IPS-20b (cell line): Measurements from ENCODE around the gene AKAP8L.
"Not testable (repeated sequence)": the region's sequence is repeated elsewhere in the genome, so short reads cannot be mapped to it uniquely, and the experiment has no call there.

Source experiments
- H3K27ac ChIP-seq: one replicate; pipeline ENCODE4 v1.5.1; 2013; ENCODE audit warnings: low read length
- H3K27me3 ChIP-seq: 2 replicates; pipeline ENCODE4 v1.6.1; 2013; ENCODE audit warnings: mild to moderate bottlenecking, low read length, inconsistent platforms; ENCODE audit not compliant: insufficient read depth
- H3K36me3 ChIP-seq: 2 replicates; pipeline ENCODE4 v1.6.1; 2013; ENCODE audit warnings: low read depth, mild to moderate bottlenecking, inconsistent platforms, low read length, moderate library complexity; ENCODE audit not compliant: insufficient read depth
- H3K4me1 ChIP-seq: 2 replicates; pipeline ENCODE4 v1.6.1; 2013; ENCODE audit warnings: mild to moderate bottlenecking, control low read depth, inconsistent platforms, low read length, moderate library complexity; ENCODE audit not compliant: insufficient read depth
- H3K4me3 ChIP-seq: 2 replicates; pipeline ENCODE4 v1.5.1; 2013; ENCODE audit warnings: mild to moderate bottlenecking, low read length, inconsistent platforms
- H3K9ac ChIP-seq: 2 replicates; pipeline ENCODE4 v1.6.1; 2013; ENCODE audit warnings: low read depth, mild to moderate bottlenecking, inconsistent platforms, low read length, moderate library complexity
- H3K9me3 ChIP-seq: 2 replicates; pipeline ENCODE4 v1.6.1; 2013; ENCODE audit warnings: mild to moderate bottlenecking, low read depth, low read length, inconsistent platforms; ENCODE audit not compliant: insufficient read depth

AKAP8L gene

DNA sequence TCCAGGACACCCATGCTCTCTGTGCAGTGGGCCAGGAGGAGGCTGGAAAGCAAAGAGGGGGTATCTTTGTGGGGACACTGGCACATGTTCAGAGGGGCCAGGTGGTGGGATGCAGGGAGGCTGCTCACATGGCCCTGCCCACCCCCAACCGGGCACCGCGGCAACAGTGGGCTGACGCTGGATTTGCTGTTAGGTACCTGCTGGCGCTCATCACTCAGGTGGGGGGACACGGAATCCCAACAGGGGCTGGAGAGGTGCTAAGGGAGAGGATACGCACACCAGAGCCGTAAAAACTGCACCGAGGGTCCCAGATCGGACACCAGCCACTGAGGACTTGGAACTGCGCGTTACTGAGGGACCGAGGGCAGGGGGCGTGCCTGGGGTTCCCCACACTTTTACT, 19.2 kb downstream of the AKAP8L start:
- Histone ChIP-seq H3K9ac (no peak overlapping the region), H3K27me3 (no peaks in the 10 kb centered on the region), H3K9me3 (no peaks in the 10 kb centered on the region), H3K4me3 (no peak overlapping the region), H3K4me1 (no peaks in the 10 kb centered on the region), H3K36me3 (peaks cover 97% of the 10 kb centered on the region), H3K27ac (no peak overlapping the region)

DNA sequence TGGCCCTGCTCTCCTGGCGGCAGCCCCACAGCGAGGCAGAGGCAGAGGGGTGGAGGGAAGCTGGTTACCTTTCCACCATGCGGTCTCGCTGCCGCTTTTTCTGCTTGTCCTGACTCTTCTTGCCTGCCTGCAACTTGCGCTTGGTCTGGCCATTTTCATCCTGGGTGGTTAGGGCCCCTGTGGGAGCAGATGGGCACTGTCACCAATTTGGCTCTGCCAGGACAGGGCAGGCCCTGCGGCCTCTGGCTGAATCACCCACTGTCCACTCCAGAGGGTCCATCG, 19.6 kb downstream of the AKAP8L start:
- Histone ChIP-seq H3K27ac (no peak overlapping the region), H3K27me3 (no peaks in the 10 kb centered on the region), H3K36me3 (peaks cover 97% of the 10 kb centered on the region), H3K9ac (no peak overlapping the region), H3K4me3 (no peak overlapping the region), H3K4me1 (no peaks in the 10 kb centered on the region), H3K9me3 (no peaks in the 10 kb centered on the region)

DNA sequence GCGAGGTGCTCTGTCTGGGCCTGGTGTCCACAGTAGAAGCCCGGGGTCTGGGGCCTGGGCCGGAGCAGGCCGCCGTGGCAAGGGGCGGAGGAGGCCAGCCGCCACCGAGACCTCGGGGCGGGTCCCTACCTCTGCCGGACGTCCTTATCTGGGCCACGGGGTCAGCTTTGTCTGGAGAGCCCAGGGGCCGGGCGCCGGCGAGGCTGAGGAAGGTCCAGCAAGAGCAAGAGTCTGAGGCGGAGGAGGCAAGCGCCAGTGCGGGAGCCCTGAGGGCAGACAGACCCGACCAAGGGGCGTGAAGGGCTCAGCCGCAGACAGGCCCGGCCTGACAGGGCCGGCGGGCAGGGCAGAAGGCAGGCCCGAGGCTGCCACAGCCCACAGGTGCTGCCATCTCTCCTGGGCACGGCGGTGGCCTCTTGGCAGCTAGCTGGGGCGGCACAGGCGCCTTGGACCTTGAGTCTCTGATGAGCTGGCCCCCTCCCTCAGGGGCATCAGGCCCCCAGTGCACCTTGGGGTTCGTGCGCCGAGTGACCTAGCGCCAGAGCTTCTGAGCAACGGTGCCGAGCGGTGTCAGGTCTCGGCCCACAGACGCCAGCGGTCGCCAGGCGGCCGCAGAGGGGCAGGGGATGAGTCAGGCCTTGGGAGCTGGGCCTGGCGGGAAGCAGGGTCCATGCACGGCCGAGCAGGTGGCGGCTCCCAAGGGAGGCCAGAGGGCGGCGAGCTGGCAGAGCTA, 20.1 kb downstream of the AKAP8L start:
- no peaks in the 10 kb centered on the region for H3K9me3 ChIP-seq
- no peaks in the 10 kb centered on the region for H3K4me1 ChIP-seq
- H3K9ac ChIP-seq, result no peak overlapping the region
- no peak overlapping the region for H3K27ac ChIP-seq
- H3K36me3 ChIP-seq, result peaks cover 97% of the 10 kb centered on the region
- no peak overlapping the region for H3K4me3 ChIP-seq
- H3K27me3 ChIP-seq, result no peaks in the 10 kb centered on the region

DNA sequence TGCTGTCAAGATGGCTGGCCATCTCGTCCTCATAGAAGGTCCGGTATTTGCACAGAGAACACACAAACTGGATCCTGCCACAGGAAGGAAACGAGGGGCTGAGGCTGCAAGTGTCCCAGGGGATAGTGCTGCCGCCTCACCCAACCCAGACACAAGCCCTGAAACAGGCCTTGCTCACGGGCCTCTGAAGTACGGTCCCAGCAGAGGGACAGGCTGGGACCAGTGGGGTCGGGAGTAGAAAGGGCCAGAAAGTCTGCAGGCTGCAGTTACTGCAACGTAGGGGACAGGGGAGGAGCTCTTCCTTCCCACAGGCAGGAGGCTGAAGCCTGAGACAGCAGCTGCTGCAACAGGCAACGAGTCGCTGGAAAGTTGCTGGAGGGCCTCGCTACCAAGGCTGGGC, 21.0 kb downstream of the AKAP8L start:
- no peak overlapping the region for H3K27ac ChIP-seq
- no peaks in the 10 kb centered on the region for H3K4me1 ChIP-seq
- no peak overlapping the region for H3K9ac ChIP-seq
- no peak overlapping the region for H3K4me3 ChIP-seq
- H3K27me3 ChIP-seq, result no peaks in the 10 kb centered on the region
- H3K36me3 ChIP-seq, result peaks cover 97% of the 10 kb centered on the region
- H3K9me3 ChIP-seq, result no peaks in the 10 kb centered on the region

DNA sequence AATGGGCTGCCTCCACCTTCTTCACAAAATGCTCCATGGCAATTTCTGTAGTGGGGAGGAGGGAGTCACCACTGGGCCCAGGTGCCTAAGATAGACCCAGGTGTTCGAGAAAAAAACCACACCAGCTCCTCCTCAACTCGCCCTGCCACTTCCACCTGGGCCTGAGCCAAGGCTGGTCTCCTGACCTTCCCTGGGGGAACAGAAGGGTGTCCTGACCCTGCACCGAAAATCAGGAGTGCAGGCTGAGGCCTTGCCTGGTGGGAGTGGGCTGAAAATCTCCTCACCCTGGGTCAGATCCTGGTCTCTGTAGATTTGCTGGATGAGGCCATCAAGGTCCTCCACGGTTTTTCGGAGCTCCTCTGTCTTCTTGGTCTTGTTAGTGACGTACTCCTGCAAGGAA, 21.6 kb downstream of the AKAP8L start:
- Histone ChIP-seq H3K27me3 (no peaks in the 10 kb centered on the region), H3K4me3 (no peak overlapping the region), H3K9me3 (no peaks in the 10 kb centered on the region), H3K9ac (no peak overlapping the region), H3K36me3 (peaks cover 94% of the 10 kb centered on the region), H3K27ac (no peak overlapping the region), H3K4me1 (no peaks in the 10 kb centered on the region)

DNA sequence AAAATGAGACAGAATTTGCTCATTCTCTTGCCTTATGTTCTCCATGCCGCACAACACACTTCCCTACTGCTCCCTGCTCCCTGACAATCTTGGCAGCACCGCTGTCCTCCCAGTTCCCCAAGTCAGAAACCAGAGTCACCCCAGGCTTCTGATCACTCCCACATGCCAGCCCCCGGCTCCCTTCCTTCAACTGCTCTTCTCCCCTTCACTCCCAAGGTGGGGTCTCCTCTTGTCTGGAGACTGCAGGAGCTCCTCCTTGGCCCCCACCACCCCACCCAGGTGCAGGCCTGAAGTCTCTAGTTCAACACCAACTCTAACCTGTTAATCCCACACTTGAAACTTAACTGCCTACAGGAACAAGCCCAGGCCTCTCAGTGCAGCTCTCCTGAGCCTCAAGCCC, 22.4 kb downstream of the AKAP8L start:
- H3K36me3 ChIP-seq, result peaks cover 93% of the 10 kb centered on the region
- H3K4me3 ChIP-seq, result no peak overlapping the region
- H3K9me3 ChIP-seq, result no peaks in the 10 kb centered on the region
- no peaks in the 10 kb centered on the region for H3K27me3 ChIP-seq
- no peaks in the 10 kb centered on the region for H3K4me1 ChIP-seq
- no peak overlapping the region for H3K9ac ChIP-seq
- no peak overlapping the region for H3K27ac ChIP-seq

DNA sequence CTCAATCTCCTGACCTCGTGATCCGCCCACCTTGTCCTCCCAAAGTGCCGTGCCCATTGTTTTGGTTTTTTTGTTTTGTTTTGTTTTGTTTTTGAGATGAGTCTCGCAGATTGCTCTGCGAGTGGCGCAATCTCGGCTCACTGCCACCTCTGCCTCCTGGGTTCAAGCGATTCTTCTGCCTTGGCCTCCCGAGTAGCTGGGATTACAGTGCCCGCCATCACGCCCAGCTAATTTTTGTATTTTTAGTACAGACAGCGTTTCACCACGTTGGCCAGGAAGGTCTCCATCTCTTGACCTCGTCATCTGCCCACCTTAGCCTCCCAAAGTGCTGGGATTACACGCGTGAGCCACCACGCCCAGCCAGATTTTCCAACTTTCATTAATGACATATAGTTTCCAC, 23.5 kb downstream of the AKAP8L start:
- H3K4me1 ChIP-seq, H3K9me3 ChIP-seq, H3K4me3 ChIP-seq, H3K27ac ChIP-seq, H3K9ac ChIP-seq, H3K27me3 ChIP-seq: not testable (repeated sequence)
- H3K36me3 ChIP-seq, result peaks cover 88% of the 10 kb centered on the region

DNA sequence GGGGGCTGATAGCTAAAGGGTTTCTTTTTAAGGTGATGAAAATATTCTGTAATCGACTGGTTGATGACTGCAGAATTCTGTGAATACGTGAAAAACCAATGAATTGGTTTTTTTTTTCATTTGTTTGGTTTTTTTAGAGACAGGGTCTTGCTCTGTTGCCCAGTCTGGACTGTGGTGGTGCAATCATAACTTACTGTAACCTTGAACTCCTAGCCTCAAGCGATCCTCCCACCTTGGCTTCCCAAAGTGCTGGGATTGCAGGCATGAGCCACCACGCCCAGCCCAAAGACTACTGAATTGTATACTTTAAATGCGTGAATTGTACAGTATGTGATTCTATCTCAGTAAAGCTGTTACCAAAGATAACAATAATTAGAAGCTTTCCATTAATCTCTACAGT, 24.4 kb downstream of the AKAP8L start:
- Histone ChIP-seq H3K4me3 (no peak overlapping the region), H3K36me3 (peaks cover 88% of the 10 kb centered on the region), H3K9ac (no peak overlapping the region), H3K27ac (no peak overlapping the region), H3K27me3 (no peaks in the 10 kb centered on the region), H3K9me3 (no peaks in the 10 kb centered on the region), H3K4me1 (no peaks in the 10 kb centered on the region)

DNA sequence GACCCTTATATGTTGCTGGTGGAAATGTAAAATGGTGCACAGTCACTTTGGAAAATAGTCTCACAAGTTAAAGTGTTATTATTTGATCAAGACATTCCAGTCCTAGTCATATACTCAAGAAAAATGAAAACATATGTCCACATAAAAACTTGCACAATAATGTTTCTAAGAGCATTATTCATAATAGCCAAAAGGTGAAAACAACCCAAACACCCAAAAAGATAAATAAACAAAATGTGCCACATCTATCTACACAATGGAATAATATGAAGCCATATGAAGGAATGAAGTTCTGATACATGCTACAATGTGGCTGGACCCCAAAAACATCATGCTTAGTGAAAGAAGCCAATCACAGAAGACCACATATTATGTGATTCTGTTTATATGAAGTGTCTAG, 24.8 kb downstream of the AKAP8L start:
- H3K4me1 ChIP-seq, result no peaks in the 10 kb centered on the region
- H3K9ac ChIP-seq, result no peak overlapping the region
- H3K27ac ChIP-seq, result no peak overlapping the region
- no peaks in the 10 kb centered on the region for H3K9me3 ChIP-seq
- no peaks in the 10 kb centered on the region for H3K27me3 ChIP-seq
- H3K4me3 ChIP-seq, result no peak overlapping the region
- H3K36me3 ChIP-seq, result peaks cover 84% of the 10 kb centered on the region

DNA sequence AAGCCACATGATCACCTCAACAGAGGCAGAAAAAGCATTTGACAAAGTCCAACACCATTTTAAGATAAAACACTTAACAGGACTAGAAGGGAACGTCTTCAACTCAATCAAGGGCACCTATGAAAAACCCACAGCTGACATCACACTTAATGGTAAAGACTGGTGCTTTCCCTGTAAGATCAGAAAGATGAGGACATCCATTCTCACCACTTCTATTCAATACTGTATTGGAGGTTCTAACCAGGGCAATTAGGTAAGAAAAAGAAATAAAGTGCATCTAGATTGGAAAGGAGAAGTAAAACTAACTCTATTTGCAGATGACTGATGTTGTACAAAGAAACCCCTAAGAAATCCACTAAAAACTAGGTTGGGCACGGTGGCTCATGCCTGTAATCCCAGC, 28.0 kb downstream of the AKAP8L start:
- H3K27ac ChIP-seq, result no peak overlapping the region
- no peaks in the 10 kb centered on the region for H3K9me3 ChIP-seq
- no peaks in the 10 kb centered on the region for H3K4me1 ChIP-seq
- H3K4me3 ChIP-seq, result no peak overlapping the region
- H3K9ac ChIP-seq, result no peak overlapping the region
- no peaks in the 10 kb centered on the region for H3K27me3 ChIP-seq
- peaks cover 64% of the 10 kb centered on the region for H3K36me3 ChIP-seq

DNA sequence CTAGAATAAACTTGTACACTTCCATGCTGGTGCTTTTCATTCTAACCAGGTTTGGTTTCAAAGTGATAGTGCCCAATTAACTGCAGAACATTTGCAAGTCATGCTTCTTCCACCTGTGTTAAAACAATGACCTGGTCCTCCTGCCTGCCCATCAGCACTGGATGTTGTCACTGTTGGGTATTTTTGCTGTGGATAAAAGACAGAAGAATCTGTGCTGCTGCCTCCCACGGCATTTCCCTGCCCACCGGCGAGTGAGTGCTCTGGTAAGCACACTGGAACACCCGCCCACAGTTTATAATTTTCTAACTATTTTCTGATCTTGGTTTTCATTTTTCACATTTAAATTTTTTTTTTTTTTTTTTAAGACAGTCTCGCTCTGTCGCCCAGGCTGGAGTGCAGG, 36.9 kb downstream of the AKAP8L start:
- Histone ChIP-seq H3K9ac (0 out of 2 replicates have a peak overlapping the region, but pooled peaks have one; percentile 61), H3K27ac (no peak overlapping the region)

DNA sequence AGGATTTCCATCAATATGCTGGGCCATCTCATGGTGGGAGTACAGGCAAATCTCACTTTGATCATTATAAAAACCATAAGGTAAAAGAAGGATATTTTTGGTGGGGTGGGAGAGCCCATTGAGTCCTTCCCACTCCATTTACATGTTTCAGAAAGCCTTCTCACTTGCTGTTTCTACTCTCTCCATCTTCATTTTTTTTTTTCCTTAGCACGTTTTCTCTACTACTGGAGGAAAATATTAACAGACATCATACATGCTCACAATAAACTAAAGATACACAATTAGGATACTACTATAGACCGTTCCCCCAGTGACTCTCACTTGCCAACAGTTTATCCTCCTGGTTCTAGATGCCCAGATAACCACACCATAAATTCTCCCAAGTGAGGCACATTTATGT, 37.4 kb downstream of the AKAP8L start:
- Histone ChIP-seq H3K27me3 (no peaks in the 10 kb centered on the region), H3K9ac (peak overlapping the region; percentile 61; the same call in 1 of the 2 replicates), H3K36me3 (peaks cover 17% of the 10 kb centered on the region), H3K4me1 (no peaks in the 10 kb centered on the region; the same call in 1 of the 2 replicates), H3K27ac (no peak overlapping the region), H3K4me3 (peak overlapping the region; percentile 82), H3K9me3 (no peaks in the 10 kb centered on the region)

More for the DNA sequence above, 36.9 kb downstream of the AKAP8L start:
- Histone ChIP-seq H3K4me1 (no peaks in the 10 kb centered on the region; the same call in 1 of the 2 replicates), H3K9me3 (no peaks in the 10 kb centered on the region), H3K27me3 (no peaks in the 10 kb centered on the region), H3K36me3 (peaks cover 22% of the 10 kb centered on the region), H3K4me3 (no peak overlapping the region)
